Measurements from ENCODE around the gene CCL15.

- TF ChIP-seq CTCF (IDR thresholded peaks at IDR 0.05; ENCODE audit: low read depth, low read length, missing input control) (no peak), YY1 (IDR thresholded peaks at IDR 0.05) (no peak), JUND (IDR thresholded peaks at IDR 0.05) (no peak), SP1 (IDR thresholded peaks at IDR 0.05) (no peak), TAF1 (conservative IDR thresholded peaks at IDR 0.05) (no peak), RXRA (IDR thresholded peaks at IDR 0.05) (no peak), MAX (IDR thresholded peaks at IDR 0.05) (no peak), REST (IDR thresholded peaks at IDR 0.05) (no peak), FOXA1 (IDR thresholded peaks at IDR 0.05) (no peak), GABPA (IDR thresholded peaks at IDR 0.05 in 1 of 2, conservative IDR thresholded peaks at IDR 0.05 in 1 of 2) (no peak), ATF3 (IDR thresholded peaks at IDR 0.05) (no peak), RAD21 (IDR thresholded peaks at IDR 0.05) (no peak), EGR1 (IDR thresholded peaks at IDR 0.05; ENCODE audit: low read depth in 2 of 2) (no peak), HNF4G (IDR thresholded peaks at IDR 0.05) (no peak)
These were observed 29.6 kb upstream of the CCL15 start for GRCh38 chr17:36030956-36031355.
